NCI-H1436 (cell line): Measurements from ENCODE around the gene TYMS.

Experiments
- DNase-seq: peaks from one replicate; lab custom pipeline; 2025; lab: John Stamatoyannopoulos, UW

TYMS gene

GRCh38 chr18:712401-713134 lies 55.1 kb downstream of the TYMS start, which contains the start of gene ENOSF1:
Gene ENOSF1, minus strand, starts transcription at chr18:712630. Its CDS starts 43 bp downstream, at chr18:712587.
- peak; percentile 36 for DNase-seq

DNA sequence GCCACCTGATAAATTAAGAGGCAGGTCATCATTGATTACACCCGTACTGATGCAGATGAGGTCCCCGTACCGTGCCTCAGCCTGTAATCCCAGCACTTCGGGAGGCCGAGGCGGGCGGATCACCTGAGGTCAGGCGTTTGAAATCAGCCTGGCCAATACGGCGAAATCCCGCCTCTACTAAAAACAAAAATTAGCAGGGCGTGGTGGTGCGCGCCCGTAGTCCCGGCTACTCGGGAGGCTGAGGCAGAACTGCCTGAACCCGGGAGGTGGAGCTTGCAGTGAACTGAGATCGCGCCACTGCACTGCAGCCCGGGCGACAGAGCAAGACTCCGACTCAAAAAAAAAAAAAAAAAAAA lies 55.7 kb downstream of the TYMS start:
- no peak for DNase-seq

GRCh38 chr18:715626-716025 lies 58.2 kb downstream of the TYMS start:
- no peak for DNase-seq

GRCh38 chr18:717003-717402 lies 59.5 kb downstream of the TYMS start:
- no peak for DNase-seq
